Loucy (cell line): Measurements from ENCODE around the gene PDIA2.

ENCODE experiments used
- H2AFZ ChIP-seq: fragments of 200-600 bp; sonication (generic); 2 replicates; pipeline ENCODE4 v1.6.0; 2016; ENCODE audit warnings: antibody characterized with exemption, mild to moderate bottlenecking, low read length, moderate library complexity
- H3F3A ChIP-seq: fragments of 200-600 bp; 2 replicates; pipeline ENCODE4 v1.6.0; 2016; ENCODE audit warnings: antibody characterized with exemption, low read depth, mild to moderate bottlenecking
- H3K27me3 ChIP-seq: fragments of 200-600 bp; sonication (generic); 2 replicates; pipeline ENCODE4 v1.6.1; 2014; ENCODE audit warnings: low read length, mild to moderate bottlenecking; ENCODE audit not compliant: insufficient read depth, poor library complexity, severe bottlenecking
- H3K36me3 ChIP-seq: fragments of 200-600 bp; sonication (generic); 2 replicates; pipeline ENCODE4 v1.6.1; 2016; ENCODE audit warnings: low read length; ENCODE audit not compliant: insufficient read depth
- H3K4me1 ChIP-seq: fragments of 200-600 bp; sonication (generic); 2 replicates; pipeline ENCODE4 v1.5.1; 2014; ENCODE audit warnings: low read length, mild to moderate bottlenecking; ENCODE audit not compliant: insufficient read depth, poor library complexity, severe bottlenecking
- H3K4me2 ChIP-seq: fragments of 200-600 bp; sonication (generic); 2 replicates; pipeline ENCODE4 v1.6.0; 2014; ENCODE audit warnings: antibody characterized with exemption, low read length, low read depth, mild to moderate bottlenecking; ENCODE audit not compliant: poor library complexity, severe bottlenecking
- H3K4me3 ChIP-seq: fragments of 200-600 bp; sonication (generic); 2 replicates; pipeline ENCODE4 v1.5.1; 2014; ENCODE audit warnings: low read length, mild to moderate bottlenecking, mixed read lengths; ENCODE audit not compliant: poor library complexity, severe bottlenecking
- H3K79me2 ChIP-seq: fragments of 200-600 bp; sonication (generic); 2 replicates; pipeline ENCODE4 v1.6.1; 2014; ENCODE audit warnings: low read length; ENCODE audit not compliant: insufficient read depth
- H3K9ac ChIP-seq: fragments of 200-600 bp; sonication (generic); 2 replicates; pipeline ENCODE4 v1.6.0; 2014; ENCODE audit warnings: mild to moderate bottlenecking, low read depth, low read length, moderate library complexity; ENCODE audit not compliant: poor library complexity, severe bottlenecking
- H3K9me2 ChIP-seq: fragments of 200-600 bp; sonication (generic); replicated peaks from 2 replicates; pipeline ENCODE4 v1.6.1; 2016; ENCODE audit warnings: low read depth, low read length, mixed read lengths
- H3K9me3 ChIP-seq: fragments of 200-600 bp; sonication (generic); 2 replicates; pipeline ENCODE4 v1.6.1; 2014; ENCODE audit warnings: mild to moderate bottlenecking, antibody characterized with exemption, low read length, low read depth; ENCODE audit not compliant: insufficient read depth
- H4K20me1 ChIP-seq: fragments of 200-600 bp; sonication (generic); 2 replicates; pipeline ENCODE4 v1.6.0; 2014; ENCODE audit warnings: antibody characterized with exemption, low read length, mild to moderate bottlenecking; ENCODE audit not compliant: insufficient read depth, poor library complexity, severe bottlenecking
- CTCF ChIP-seq: fragments of 200-600 bp; sonication (generic); conservative IDR thresholded peaks from 2 replicates; pipeline ENCODE4 v1.5.1; 2014; ENCODE audit warnings: mild to moderate bottlenecking, antibody characterized with exemption, low read length
- EZH2phosphoT487 ChIP-seq: fragments of 200-600 bp; IDR thresholded peaks from 2 replicates; pipeline ENCODE4 v1.6.1; 2018; ENCODE audit warnings: antibody characterized with exemption, mild to moderate bottlenecking, moderate library complexity, borderline replicate concordance

PDIA2 gene

GRCh38 chr16:279531-279930 is 3.4 kb upstream of the PDIA2 start:
- no peaks in the 10 kb centered on the region for H3K9me2 ChIP-seq
- H3K4me3 ChIP-seq, result peak overlapping the region; percentile 43
- H3K79me2 ChIP-seq, result no peaks in the 10 kb centered on the region
- H4K20me1 ChIP-seq, result no peaks in the 10 kb centered on the region
- H3K9me3 ChIP-seq, result no peaks in the 10 kb centered on the region
- TF ChIP-seq EZH2phosphoT487, result no peak
- TF ChIP-seq CTCF, result no peak
- no peaks in the 10 kb centered on the region for H3K27me3 ChIP-seq
- peak overlapping the region; percentile 58 for H3K9ac ChIP-seq
- no peak overlapping the region for H2AFZ ChIP-seq
- no peaks in the 10 kb centered on the region for H3K36me3 ChIP-seq
- peak overlapping the region; percentile 73 for H3K4me2 ChIP-seq
- peaks cover 8% of the 10 kb centered on the region for H3K4me1 ChIP-seq
- H3F3A ChIP-seq, result no peaks in the 10 kb centered on the region; the same call in 1 of the 2 replicates

- Histone ChIP-seq H3K27me3 (no peaks in the 10 kb centered on the region), H4K20me1 (no peaks in the 10 kb centered on the region)
Observed at GRCh38 chr16:280005-280460, 2.9 kb upstream of the PDIA2 start.

GRCh38 chr16:280552-280951 is 2.4 kb upstream of the PDIA2 start, which contains the start of gene ARHGDIG:
Gene ARHGDIG, plus strand, starts transcription at chr16:280591. Its CDS starts 90 bp downstream, at chr16:280681.
- H3K4me2 ChIP-seq, result peak within 1 kb of the TSS; percentile 73
- H3K79me2 ChIP-seq, result no peaks in the 10 kb centered on the region
- H3K9me3 ChIP-seq, result no peaks in the 10 kb centered on the region
- H3K9me2 ChIP-seq, result no peaks in the 10 kb centered on the region
- TF ChIP-seq EZH2phosphoT487 (no peak), CTCF (no peak)
- H3K9ac ChIP-seq, result peak within 1 kb of the TSS; percentile 58
- H2AFZ ChIP-seq, result no peak within 1 kb of the TSS
- H3K4me1 ChIP-seq, result peaks cover 8% of the 10 kb centered on the region
- no peaks in the 10 kb centered on the region for H4K20me1 ChIP-seq
- no peaks in the 10 kb centered on the region for H3K27me3 ChIP-seq
- H3F3A ChIP-seq, result no peaks in the 10 kb centered on the region; the same call in 1 of the 2 replicates
- peak within 1 kb of the TSS; percentile 43 for H3K4me3 ChIP-seq
- no peaks in the 10 kb centered on the region for H3K36me3 ChIP-seq

More at GRCh38 chr16:280005-280460, 2.9 kb upstream of the PDIA2 start:
- Histone ChIP-seq H3K9me3 (no peaks in the 10 kb centered on the region), H3K9ac (no peak overlapping the region), H3F3A (no peaks in the 10 kb centered on the region; the same call in 1 of the 2 replicates), H3K4me2 (no peak overlapping the region), H3K9me2 (no peaks in the 10 kb centered on the region), H3K4me3 (no peak overlapping the region), H2AFZ (no peak overlapping the region), H3K36me3 (no peaks in the 10 kb centered on the region), H3K79me2 (no peaks in the 10 kb centered on the region), H3K4me1 (peaks cover 8% of the 10 kb centered on the region)
- TF ChIP-seq CTCF (no peak), EZH2phosphoT487 (no peak)
